GM12891 (cell line): ENCODE data around the gene CCDC167.

Source experiments
- POLR2A ChIP-seq: IDR thresholded peaks from 2 replicates; pipeline ENCODE4 v1.6.1; 2011; ENCODE audit warnings: low read depth, low read length, control low read depth
- POLR2AphosphoS5 ChIP-seq: IDR thresholded peaks from 2 replicates; pipeline ENCODE4 v1.6.1; 2011; ENCODE audit warnings: low read depth, low read length, control low read depth
- TAF1 ChIP-seq: IDR thresholded peaks from 2 replicates; pipeline ENCODE4 v1.6.1; 2011; ENCODE audit warnings: low read depth, low read length, control low read depth

DNA sequence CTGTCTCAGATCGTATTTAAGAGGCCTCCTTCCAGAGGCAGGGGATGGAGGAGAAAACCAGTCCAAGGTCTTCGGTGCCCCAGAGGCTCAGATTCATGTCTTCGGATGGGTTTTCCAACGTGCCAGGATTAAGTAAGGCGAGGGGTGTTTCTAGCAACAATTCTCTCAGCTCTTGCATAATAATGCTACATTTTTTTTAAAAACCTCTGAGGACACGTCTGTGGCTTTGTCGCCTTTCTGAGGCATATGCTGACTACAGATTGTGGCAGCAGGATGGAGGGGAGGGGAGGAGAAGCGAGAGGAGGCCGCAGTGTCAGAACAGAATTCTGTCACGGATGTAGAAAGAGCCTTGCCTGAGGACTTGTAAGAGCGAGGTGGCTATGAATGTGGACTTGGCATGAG lies 17.7 kb upstream of the CCDC167 start:
- TF ChIP-seq POLR2AphosphoS5 (no peak), POLR2A (no peak), TAF1 (no peak)
